Prostate gland (tissue), 2 donors: ENCODE measurements around the gene ZCCHC2. TPM values are rescaled to one million over a fixed set of nuclear protein-coding genes. Genes with fewer than 3 reads are reported as not detected.

Source experiments
- DNase-seq: peaks from one replicate; pipeline ENCODE4 v3.0.0-alpha.2; 2019; ENCODE audit warnings: low spot score
- H3K27ac ChIP-seq, 2 donors: fragments of 200-600 bp; sonication (generic); 2 replicates each; pipeline ENCODE4 v1.5.1; 2017 to 2019
- H3K27me3 ChIP-seq: fragments of 200-600 bp; sonication (generic); replicated peaks from 2 replicates; pipeline ENCODE4 v1.5.1; 2019; ENCODE audit not compliant: insufficient read depth
- H3K36me3 ChIP-seq, 2 donors: fragments of 200-600 bp; sonication (generic); 1 replicate in 1 of 2; 2 replicates in 1 of 2; pipeline versions ENCODE4 v1.5.1 to v1.8.1; 2017 to 2019
- H3K4me1 ChIP-seq: fragments of 200-600 bp; sonication (generic); replicated peaks from 2 replicates; pipeline ENCODE4 v1.5.1; 2019
- H3K4me3 ChIP-seq, 2 donors: fragments of 200-600 bp; sonication (generic); 2 replicates each; pipeline ENCODE4 v1.5.1; 2017 to 2019
- H3K9me3 ChIP-seq: fragments of 200-600 bp; sonication (generic); 2 replicates; pipeline ENCODE4 v1.5.1; 2017
- POLR2A ChIP-seq: fragments of 450-650 bp; IDR thresholded peaks from one replicate; pipeline ENCODE4 v1.6.1; 2016; ENCODE audit warnings: antibody characterized with exemption, mild to moderate bottlenecking
- POLR2AphosphoS5 ChIP-seq: sonication (generic); formaldehyde crosslinking; IDR thresholded peaks from one replicate; pipeline ENCODE4 v1.6.1; 2017; ENCODE audit warnings: antibody characterized with exemption
- WGBS: methylation state at CpG from one replicate; pipeline ENCODE4 v1.1.5; 2018; 5-methylcytosine and 5-hydroxymethylcytosine counted together
- intact Hi-C: fragments of 100-400 bp; cut with DNase I; formaldehyde crosslinking; loops from one replicate; pipeline ENCODE4 v1.14.2; 2022
- total RNA-seq, 2 donors: library from RNA; depleted of rRNA; stranded (reverse); fragments of >200 nt; gene quantifications; one replicate each; pipeline ENCODE4 v1.1.0, GENCODE V29; 2016
- TF ChIP-seq, protein P1 (sequence below), 4 experiments: fragments of 200-600 bp in 2 of 4; fragments of 450-650 bp in 2 of 4; sonication (generic) in 2 of 4; IDR thresholded peaks; 1 replicate in 3 of 4; 2 replicates in 1 of 4; pipeline ENCODE4 v1.5.1; 2016 to 2019; ENCODE audit warnings: antibody characterized with exemption in 4 of 4, mild to moderate bottlenecking in 2 of 4, moderate library complexity in 2 of 4

The ZCCHC2 gene
- total RNA-seq, 2 donors from 2014 or later: 18.7 to 39.4 TPM

DNA sequence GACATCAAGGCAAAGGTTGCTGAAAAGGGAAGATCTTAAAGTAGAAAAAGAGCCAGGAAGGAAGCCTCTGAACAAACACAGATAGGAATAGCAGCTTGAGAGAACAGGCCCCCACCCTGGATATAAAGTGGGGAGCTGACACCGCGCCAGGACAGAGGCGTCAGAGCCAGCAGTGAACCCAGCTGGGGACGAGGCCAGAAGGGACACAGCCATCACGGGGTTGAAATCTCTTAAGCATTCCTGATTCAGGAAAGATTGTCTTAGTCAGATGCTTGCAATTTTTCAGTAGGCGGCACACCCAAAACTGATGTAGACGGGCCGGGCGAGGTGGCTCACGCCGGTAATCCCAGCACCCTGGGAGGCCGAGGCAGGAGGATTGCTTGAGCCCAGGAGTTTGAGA lies 98.7 kb downstream of the ZCCHC2 start:
- Histone ChIP-seq H3K9me3 (no peaks in the 10 kb centered on the region), H3K4me3 (no peak overlapping the region), H3K27me3 (no peaks in the 10 kb centered on the region), H3K36me3 (no peaks in the 10 kb centered on the region), H3K4me1 (no peaks in the 10 kb centered on the region), H3K27ac (no peak overlapping the region)
- intact Hi-C loops: no loop called here
- no peak for TF ChIP-seq POLR2A
- no peak for TF ChIP-seq POLR2AphosphoS5
- TF ChIP-seq, protein P1, sequence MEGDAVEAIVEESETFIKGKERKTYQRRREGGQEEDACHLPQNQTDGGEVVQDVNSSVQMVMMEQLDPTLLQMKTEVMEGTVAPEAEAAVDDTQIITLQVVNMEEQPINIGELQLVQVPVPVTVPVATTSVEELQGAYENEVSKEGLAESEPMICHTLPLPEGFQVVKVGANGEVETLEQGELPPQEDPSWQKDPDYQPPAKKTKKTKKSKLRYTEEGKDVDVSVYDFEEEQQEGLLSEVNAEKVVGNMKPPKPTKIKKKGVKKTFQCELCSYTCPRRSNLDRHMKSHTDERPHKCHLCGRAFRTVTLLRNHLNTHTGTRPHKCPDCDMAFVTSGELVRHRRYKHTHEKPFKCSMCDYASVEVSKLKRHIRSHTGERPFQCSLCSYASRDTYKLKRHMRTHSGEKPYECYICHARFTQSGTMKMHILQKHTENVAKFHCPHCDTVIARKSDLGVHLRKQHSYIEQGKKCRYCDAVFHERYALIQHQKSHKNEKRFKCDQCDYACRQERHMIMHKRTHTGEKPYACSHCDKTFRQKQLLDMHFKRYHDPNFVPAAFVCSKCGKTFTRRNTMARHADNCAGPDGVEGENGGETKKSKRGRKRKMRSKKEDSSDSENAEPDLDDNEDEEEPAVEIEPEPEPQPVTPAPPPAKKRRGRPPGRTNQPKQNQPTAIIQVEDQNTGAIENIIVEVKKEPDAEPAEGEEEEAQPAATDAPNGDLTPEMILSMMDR (IDR thresholded peaks at IDR 0.05): no peak
- DNase-seq: no peak
- WGBS: 66% methylated on average over 12 of the region's 12 CpGs

DNA sequence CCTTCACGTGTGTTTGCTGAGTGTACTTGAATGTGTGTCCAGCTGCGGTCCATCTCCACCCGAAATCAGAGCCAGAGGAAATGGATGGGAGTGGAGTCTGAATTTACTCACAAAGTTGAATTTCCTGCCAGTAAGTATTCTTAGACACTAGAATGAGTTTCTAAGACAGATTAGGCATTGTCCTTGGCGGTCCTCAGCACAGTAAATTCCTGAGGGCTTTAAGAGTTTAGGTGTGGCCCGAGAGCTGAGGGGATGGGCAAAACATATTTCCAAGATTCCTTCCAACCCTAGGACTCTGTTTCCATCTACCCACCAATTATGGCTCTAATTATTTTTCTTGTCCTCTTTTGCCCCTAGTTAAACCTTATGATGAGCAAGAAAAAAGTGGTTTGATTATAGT lies 102.2 kb downstream of the ZCCHC2 start:
- H3K4me1 ChIP-seq: no peaks in the 10 kb centered on the region
- no peak overlapping the region for H3K27ac ChIP-seq
- H3K9me3 ChIP-seq: no peaks in the 10 kb centered on the region
- no peaks in the 10 kb centered on the region for H3K27me3 ChIP-seq
- intact Hi-C loops: no loop called here
- TF ChIP-seq POLR2A (no peak), POLR2AphosphoS5 (no peak)
- TF ChIP-seq, protein P1 (IDR thresholded peaks at IDR 0.05): no peak
- no peak overlapping the region for H3K4me3 ChIP-seq
- no peak for DNase-seq
- WGBS: 24% methylated on average over 5 of the region's 5 CpGs
- no peaks in the 10 kb centered on the region for H3K36me3 ChIP-seq

Other genes with a start within 250 kb of the ZCCHC2 start
- gene TNFRSF11A, start 197.7 kb upstream of the ZCCHC2 start, total RNA-seq: 10 to 100 TPM in 1 of 2 donors, 1 to 10 TPM in 1; 6.1 to 10.2 TPM
- gene PHLPP1, start 192.5 kb downstream of the ZCCHC2 start, total RNA-seq: 10 to 100 TPM; 16.8 to 44.1 TPM